Posterior cingulate gyrus (tissue), 11 donors: Measurements from ENCODE around the gene EXOC3.
A peak's percentile ranks its signal among the peaks of the same experiment; 100 is the strongest.
"Not testable (repeated sequence)": the region's sequence is repeated elsewhere in the genome, so short reads cannot be mapped to it uniquely, and the experiment has no call there.

Source experiments
- DNase-seq, 10 donors: peaks; one replicate each; pipeline versions ENCODE4 v3.0.0 to v3.0.0-alpha.2; 2020 to 2021; ENCODE audit warnings: mixed read lengths in 3 of 10
- intact Hi-C: fragments of 100-400 bp; cut with DNase I; formaldehyde crosslinking; loops from one replicate; pipeline ENCODE4 v1.15.1; 2023

EXOC3 gene

DNA sequence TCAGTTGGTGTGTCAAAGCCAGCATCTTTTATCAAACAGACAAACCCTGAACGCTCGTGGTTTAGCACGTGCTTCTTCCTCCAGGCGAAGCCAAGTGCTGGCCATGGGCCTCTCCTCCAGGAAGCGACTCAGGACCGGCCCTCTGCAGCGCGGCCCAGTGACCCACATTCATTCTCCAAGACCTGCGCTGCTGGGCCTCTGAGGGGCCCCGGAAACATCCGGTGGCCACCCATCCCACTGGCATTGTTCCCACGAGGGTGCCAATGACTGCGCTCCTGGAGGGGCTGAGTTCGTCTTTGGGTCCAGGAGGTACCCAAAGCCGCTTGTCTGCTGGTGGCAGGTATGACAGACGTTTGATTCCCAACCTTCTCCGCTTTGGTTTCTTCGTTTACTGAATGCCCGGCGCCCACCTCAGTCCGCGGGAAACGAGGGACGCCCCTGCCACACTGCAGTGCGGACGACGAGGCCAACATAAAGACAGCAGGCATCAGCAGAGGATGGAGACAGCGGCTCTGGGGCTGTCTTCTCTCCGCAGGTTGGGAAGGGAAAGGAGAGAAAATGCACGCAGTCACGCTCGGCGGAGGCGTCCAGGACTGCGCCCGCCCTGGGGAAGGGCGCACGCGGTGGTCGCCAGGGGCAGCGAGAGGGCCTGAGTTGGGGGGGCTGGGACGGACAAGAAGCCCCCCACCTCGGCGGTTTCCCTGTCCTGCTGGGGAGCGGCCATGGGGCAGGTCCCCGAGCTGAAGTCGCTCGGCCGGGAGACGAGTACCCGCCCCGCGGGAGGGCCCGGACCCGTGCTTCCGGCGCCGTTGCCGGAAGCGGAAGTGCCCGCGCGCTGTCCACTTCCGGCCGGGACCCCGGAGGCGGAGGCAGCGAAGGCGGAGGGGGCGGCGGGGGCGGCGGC, at the start of gene EXOC3:
TSS of gene EXOC3 (plus strand) at position 842 of the 904 bp plus-strand sequence. CDS start 3,030 bp downstream, outside the sequence.
- peak; percentile 61 to 97 (median 77) for DNase-seq
- intact Hi-C loops = loop anchor here (2.0 kb wide), 1 partner anchor 30 kb away; no protein-coding TSS in a partner anchor

DNA sequence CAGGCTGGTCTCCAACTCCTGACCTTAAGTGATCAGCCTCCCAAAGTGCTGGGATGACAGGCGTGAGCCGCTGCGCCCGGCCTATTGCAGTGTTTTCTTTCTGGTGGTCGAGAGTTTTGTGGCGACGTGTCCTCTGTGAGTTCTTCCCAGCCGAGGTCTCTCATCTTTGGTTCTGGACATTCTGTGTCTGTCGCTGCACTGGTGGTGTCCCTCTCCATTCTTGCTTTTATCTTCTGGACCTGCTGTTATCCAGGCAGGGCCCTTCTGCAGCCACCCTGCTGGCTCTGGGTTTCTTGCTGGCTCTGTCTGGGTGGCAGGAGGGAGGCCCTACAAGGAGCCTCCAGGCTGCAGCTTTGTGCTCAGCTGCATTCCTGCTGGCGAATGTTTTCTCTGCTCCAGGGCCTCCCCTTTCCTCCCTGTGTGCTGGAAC, 49.1 kb upstream of the EXOC3 start:
- peak in 2 of 10 donors; percentile 49 to 67 for DNase-seq
- intact Hi-C loops = no loop called here

DNA sequence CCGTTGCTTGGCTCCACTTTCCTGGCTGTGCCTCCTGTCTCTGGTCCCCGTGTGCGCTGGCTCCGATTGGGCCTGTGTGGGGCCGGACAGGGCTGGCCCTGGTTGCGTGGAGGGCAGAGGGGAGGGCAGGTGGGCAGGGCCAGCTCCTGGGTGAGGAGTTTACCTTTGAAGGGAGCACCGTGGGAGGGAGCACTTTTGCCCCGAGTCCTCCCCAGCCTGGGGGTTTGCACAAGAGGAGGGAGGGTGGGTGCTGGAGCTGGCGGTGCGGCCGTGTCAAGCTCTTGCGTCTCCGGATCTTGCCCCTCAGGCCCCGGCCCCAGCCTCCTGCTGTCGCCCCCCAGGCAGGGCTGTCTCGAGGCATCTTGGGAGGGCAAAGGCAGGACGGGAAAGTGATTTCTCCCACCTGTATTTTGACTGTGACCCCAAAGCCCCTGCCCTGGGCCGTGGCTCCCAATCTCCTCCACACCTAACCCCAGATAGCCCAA, 48.3 kb upstream of the EXOC3 start:
- intact Hi-C loops = no loop called here
- peak in 2 of 10 donors; percentile 74 to 78 for DNase-seq

DNA sequence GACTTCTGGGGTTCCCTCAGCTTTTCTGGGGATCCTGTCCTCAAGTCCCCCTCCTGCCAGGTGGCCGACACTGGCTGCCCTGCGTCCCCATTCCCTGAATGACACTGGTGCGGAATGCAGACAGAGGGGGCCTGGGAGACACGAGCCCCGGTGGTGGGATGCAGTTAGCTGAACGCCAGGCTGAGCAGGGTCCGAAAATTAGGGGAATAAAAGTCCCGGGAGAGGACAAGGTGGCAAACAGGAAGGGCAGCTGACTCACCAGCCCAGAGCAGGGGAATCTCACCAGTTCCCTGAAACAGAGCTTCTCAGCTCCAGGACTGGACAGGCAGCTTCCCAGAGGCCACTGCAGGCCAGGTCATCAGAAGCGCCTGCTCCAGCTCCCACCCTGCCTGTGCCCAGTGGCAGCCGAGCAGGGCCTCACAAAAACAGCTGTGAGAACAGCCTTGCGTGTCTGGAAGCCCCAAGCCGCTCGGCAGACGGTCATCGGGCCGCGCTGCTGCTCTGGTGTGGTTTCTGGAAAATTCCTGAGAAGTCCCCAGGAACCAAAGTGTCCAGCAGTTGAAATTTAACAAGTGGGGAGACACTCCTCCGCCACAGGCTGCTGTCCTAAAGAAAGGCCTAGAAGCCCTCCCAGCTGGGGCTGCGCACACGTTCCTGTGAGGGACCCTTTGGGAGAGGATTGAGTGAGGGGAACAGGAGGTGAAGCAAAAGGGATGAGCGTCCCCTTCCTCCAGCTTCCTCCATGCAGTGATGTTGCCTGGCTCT, 47.6 kb upstream of the EXOC3 start:
- DNase-seq = peak in 2 of 10 donors; percentile 72 to 78
- intact Hi-C loops = no loop called here

DNA sequence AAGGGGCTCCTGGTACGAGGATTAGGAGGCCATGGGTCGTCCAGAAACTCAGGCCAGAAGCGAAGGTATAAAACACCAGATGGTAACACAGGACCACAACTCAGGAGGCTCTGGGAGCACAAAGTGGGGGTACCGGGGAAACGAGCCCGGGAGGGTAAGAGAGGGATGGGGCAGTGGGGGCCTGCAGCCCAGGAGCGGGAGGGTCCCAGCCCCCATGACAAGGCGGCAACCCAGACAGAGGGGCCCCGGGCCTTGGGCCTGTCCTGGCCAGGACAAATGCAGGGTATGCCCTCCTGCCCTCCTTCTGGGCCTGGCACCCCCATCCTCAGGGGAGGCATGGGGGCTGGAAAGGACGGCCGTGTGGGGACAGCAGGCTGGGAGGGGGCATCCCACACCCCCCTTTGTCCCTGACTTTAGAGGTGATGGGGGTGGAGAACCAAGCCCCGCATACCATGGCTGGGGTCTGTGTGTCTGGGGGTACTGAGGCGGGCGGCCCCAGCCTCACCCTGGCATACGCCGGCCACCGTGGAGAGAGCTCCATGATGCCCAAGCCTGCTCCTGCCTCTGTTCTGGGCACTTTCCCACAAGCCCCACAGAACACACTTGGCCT, 47.0 kb upstream of the EXOC3 start:
- intact Hi-C loops = no loop called here
- peak in 2 of 10 donors; percentile 59 to 72 for DNase-seq

DNA sequence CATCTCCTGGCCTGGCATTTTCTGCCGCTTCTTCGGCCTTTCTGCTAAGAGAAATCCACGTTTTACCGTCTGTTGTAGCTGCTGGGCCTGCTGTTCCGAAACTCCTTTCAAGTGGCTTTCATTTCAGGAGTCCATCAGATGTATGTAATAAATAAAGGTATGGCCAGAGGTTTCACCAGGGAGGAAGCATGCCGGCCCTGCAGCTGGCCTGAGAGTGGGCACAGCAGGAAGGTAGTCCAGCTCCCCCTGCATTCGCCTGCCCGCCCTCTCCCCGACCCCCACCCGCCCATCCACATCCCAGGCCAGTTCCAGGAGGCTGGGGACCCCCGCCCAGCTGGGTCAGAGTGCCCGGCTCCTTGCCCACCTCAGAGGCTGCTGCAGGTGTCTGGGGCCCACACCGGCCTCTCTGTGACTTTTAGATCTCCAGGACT, 46.4 kb upstream of the EXOC3 start:
- intact Hi-C loops = no loop called here

DNA sequence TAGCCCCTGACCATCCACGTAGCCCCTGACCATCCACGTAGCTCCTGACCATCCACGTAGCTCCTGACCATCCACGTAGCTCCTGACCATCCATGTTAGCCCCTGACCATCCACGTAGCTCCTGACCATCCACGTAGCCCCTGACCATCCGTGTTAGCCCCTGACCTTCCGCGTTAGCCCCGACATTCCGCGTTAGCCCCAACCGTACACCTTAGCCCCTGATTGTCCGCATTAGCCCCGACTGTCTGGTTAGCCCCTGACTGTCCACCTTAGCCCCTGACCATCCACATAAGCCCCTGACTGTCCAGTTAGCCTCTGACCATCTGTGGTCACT, 44.9 kb upstream of the EXOC3 start:
- DNase-seq = not testable (repeated sequence)

More for the DNA sequence above, 46.4 kb upstream of the EXOC3 start:
- DNase-seq = peak in 1 of 10 donors; percentile 60

DNA sequence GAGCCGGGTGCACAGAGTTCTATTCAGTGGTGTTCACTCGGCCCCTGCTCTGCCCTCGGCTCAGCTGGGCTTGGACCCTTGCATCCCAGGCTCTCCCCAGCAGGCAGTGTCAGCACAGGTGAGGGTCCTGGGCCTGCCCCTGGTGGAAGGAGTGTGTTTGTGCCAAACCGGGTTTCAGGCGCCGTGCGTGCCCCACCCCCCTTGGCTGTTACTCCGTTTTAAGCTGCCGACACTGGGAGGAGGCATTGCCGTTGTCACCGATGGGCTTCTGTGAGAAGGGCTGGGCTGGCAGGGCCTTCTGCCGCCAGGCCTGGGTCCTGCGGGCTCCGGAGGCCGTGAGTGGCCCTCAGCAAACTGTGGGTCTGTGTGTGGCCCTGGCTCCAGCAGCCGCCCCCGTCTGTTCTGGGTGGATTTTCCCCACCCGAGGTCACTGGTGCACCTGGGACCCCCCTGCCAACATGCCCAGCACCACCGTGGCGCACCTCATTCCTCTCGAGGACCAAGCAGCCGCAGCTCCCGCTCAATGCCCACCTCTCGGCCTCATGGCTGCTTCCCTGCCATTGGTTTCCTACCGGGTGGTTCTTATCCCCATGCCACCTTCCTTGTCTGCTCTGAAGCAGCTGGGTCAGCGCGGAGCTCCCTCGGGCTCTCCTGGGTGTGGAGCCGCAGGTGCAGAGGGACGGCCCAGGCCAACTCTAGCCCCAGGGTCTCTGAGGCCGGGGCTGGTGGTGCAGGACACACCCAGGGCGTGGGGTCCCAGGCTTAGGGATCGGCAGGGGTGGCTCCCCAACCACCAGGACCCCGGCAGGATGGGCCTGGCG, 44.3 kb upstream of the EXOC3 start:
- intact Hi-C loops = no loop called here
- peak in 2 of 10 donors; percentile 71 to 78 for DNase-seq

More for the DNA sequence above, 44.9 kb upstream of the EXOC3 start:
- intact Hi-C loops = not testable (repeated sequence)

DNA sequence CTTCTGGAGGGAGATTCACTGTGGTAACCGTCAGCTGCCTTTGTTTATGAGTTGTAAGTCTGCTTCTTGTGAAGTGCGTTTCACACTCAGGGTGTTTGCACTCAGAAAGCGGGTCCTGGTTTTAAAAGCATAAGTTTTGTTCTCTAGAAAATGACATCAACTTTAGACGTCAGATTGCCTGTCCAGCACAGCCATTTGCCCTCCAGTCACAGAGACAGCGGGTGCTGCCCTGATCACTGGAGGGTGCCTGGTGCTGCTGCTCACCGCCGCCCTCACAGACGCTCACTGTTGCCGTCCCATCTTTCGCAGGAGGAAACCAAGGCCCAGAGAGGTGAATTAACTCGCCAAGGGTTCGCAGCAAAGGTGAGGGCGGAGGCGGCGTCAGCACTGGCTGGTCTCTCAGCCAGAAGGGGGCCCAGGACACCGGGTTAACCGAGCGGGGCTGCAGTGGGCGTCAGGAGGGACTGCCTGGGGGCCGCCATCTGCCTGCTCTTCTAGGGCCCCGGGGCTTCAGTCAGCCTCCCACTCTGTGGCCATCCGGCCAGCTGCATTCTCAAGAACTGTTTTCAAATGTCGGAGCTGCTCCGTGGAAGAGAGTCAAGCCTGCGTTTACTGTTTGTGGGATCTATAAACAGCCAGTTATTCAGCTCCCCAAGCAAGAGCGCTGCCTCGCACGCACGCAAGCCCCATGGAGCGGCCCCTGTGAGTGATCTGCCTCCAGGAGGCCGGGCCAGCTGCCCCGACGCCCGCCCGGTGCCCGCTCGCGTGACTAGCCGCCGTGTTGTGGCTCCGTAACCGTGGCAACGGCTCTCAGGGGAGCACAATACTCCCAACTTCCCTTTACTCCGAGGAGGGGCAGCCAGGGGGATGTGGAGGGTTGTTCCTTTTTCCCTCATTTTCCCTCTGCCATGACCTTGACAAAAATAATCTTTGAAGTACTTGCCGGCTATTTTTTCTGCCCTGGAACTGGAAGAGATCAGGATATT, 43.4 kb upstream of the EXOC3 start:
- peak in 7 of 10 donors; percentile 30 to 90 (median 47) for DNase-seq
- intact Hi-C loops = no loop called here

DNA sequence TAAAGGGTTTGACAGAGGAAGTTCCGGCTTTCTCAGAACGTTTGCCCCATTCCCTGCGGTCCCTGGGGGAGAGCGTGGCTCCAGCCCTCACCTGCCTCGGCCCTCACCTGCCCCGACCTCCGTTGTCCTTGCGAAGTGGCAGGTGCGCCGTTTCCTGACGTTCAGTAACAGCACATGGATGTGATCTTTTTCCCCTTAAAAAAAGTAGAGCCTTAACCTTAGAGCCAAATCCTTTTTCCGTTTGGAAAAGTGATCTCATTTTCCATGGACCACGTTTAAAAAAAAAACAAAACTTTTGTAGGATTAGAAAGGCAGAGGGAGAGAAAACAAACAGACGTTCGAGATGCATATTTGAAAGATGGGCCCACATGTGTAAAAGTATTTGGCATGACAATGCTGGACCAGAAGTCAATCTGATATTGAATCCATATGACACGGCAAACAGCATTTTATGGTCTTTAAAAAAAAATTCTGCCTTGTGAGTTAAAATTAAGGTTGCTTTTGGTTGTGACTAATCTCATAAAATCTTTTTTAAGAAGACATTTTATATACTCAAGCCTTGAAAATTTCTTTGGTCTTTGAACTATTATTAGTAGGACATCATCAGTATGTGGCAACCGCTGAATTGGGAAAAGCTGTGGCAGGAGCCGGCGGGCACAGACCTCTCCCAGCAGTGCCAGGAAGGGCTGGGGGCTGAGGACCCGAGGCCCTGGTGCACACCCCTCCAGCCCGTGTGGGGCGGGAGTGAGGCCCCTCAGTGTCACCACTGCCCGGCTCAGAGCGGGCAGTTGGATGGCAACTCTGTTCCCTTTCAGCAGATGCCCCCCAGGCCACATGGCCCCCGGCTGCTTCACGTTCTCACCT, 42.5 kb upstream of the EXOC3 start:
- intact Hi-C loops = no loop called here

DNA sequence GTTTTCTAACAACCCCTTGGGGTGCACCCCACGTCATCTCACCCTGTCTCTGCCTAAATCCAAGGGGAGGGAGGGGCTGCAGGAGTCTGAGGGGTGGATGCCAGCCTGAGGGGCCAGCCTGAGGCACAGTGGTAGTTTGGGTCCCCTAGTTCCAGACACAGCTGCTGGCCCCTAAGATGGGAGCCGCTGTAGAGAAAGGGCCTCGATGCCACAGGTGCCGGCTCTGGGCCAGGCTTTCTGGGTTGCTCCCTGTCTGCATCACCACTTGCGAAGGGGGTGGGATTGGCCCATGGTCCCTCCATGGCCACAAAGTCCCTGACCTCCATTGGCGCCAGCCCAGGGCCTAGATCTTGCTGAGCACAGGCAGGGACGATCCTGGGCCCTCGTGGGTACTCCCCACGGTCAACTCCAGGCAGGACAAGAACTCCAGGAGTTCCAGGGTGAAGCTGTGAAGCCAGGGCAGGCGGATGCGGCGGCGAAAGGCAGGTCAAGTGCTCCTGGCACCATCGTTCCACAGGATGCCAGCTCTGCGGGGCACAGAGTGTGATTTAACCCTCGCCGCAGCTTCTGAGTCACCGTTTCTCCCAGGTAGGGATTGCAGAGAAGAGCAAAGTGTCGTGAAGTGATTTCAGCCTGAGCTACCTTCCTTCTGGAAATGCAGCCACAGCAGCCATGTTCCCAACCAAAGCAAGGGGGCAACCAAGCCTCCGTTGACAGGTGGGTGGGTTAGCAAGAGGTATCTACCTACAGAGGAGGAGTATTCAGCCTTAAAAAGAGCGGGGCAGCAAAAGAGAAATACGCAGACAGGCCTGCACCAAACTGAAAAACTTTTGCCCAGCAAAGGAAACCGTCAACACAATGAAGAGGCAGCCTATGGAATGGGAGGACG, 41.6 kb upstream of the EXOC3 start:
- peak in 1 of 10 donors; percentile 83 for DNase-seq
- intact Hi-C loops = no loop called here

More for the DNA sequence above, 42.5 kb upstream of the EXOC3 start:
- DNase-seq = peak in 1 of 10 donors; percentile 55

DNA sequence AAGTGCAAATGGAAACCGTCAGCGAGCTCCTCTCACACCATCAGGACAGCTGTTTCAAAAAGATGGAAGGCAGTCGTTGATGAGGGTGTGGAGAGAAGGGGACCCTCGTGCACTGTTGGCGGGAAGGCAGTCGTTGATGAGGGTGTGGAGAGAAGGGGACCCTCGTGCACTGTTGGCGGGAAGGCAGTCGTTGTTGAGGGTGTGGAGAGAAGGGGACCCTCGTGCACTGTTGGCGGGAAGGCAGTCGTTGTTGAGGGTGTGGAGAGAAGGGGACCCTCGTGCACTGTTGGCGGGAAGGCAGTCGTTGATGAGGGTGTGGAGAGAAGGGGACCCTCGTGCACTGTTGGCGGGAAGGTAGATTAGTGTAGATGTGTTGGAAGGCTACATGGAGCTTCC, 40.8 kb upstream of the EXOC3 start:
- DNase-seq = peak in 1 of 10 donors; percentile 1
- intact Hi-C loops = not testable (repeated sequence)

DNA sequence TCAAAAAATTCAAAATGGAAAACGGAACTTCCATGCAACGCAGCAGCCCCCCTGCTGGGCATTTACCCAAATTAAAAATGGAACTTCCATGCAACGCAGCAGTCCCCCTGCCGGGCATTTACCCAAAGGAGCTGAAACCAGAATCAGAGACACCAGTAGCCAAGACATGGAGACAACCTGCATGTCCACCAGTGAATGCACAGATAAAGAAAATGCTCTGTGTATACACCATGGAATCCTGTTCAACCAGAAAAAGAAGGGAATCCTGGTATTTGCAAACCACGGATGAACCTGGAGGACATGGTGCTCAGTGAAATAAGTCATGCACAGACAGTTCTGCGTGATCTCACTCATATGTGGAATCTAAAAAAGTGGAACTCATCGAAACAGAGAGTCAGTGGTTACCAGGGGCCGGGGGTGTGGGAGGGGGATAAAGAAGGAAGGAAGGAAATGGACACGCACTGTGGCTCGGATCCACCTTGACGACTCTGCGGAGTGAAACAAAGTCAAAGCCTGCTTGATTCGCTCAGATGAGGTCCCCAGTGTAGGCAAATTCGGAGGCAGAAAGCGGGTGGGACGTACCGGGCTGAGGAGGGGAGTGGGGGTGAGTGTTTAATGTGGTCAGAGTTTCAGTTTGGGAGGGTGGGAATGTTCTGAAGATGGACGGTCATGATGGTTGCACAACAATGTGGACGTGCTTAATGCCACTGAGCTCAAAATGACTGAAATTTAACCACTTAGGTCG, 40.2 kb upstream of the EXOC3 start:
- peak in 1 of 10 donors; percentile 33 for DNase-seq
- intact Hi-C loops = no loop called here

DNA sequence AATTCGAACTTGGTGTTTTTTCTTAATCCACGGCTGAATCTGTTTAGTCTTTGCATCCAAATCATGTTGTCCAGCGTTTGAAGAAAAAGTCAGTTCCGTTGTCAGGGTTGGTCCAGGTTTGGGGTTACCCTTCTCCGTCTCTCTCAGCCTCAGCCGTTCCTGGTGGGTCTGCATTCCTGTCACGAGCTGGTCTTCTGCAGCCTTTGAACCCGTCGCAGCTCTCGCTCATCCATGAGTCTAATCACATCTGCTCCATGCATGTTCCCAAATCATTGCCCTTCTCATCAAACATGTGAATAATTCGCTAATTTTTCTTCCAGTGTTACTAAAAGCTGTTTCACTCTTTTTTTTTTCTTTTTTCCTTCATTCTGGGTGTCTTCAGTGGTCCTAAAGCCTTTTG, 39.0 kb upstream of the EXOC3 start:
- intact Hi-C loops = no loop called here
- DNase-seq = peak in 1 of 10 donors; percentile 4

DNA sequence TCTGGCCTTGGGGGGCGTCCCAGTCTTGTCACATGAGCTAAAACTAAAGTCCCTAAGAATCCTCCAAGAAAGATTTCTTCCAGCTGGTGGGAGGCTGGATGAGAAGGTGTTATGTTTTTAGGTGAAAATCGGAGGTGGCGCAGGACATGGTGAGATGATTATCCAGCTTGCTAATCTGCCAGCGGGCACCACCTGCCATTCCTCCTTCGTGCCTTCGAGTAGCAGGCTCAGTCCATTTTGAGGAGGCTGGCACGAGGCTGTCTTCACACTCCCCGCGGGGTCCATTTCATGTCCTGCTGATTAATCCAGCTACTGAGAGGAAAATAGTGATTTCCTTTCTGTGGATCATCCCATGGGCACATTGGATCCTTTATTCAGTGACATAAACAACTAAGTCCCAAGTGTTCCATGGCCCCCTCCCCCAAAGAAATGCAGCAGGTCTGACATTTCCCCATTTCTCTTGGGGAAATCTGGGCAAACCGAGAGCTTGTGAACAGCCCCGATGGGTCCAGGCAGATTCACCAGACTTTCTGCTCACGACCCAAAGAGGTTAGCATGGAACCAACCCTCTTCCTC, 38.2 kb upstream of the EXOC3 start:
- intact Hi-C loops = no loop called here
- DNase-seq = peak in 3 of 10 donors; percentile 67 to 81 (median 71)
